ENCODE measurements around the gene RPS15.

The RPS15 gene

DNA sequence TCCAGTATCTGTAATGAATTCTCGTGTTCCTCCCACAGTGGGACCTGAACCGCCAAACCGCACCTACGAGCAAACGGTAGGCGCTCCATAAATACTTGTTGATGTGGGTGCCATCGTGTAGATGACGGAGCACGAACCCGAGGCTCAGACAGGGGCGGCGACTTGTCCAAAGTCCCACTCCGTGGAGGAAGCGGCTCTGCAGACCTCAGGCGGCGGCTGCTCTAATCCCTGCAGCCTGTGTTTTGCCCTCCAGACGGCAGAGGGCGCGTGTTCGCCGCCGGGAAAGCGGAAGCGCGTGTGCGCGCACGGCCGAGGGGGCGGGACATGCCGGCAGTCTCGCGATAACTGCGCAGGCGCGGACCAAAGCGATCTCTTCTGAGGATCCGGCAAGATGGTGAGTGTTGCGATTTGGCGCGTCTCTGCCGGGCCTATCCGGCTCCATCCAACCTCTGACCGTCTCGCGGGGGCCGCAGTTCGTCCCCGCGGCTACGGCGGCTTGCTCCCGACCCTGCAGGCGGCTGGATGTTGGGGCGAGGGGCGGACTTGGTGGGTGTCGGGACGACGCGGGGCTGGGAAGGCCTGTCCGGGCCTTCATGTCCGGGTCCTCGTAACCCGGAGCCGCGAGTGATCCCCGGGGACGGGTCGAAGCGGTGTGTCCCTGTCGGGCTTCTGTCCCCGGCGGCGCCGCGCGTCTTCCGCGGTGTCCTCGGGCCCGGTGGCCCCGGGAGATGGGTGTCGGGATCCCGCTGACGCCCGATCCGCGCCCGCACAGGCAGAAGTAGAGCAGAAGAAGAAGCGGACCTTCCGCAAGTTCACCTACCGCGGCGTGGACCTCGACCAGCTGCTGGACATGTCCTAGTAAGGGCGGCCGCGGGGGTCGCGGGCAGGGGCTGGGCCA lies at the start of gene RPS15:
TSS of gene RPS15 (plus strand) at position 362 of the 898 bp plus-strand sequence. CDS start at position 392, 30 bp downstream.
- peaks cover 17% of the 10 kb centered on the region for H3K4me1 Mint-ChIP-seq
- H3K27ac Mint-ChIP-seq = peak within 1 kb of the TSS; percentile 100
- H3K27me3 Mint-ChIP-seq = no peaks in the 10 kb centered on the region
- no peaks in the 10 kb centered on the region for H3K9me3 Mint-ChIP-seq
- peaks cover 17% of the 10 kb centered on the region for H3K36me3 Mint-ChIP-seq
- H3K4me3 Mint-ChIP-seq = peak within 1 kb of the TSS; percentile 97

GRCh38 chr19:1388637-1389026 lies 49.6 kb upstream of the RPS15 start:
- H3K9me3 Mint-ChIP-seq = no peaks in the 10 kb centered on the region
- no peak overlapping the region for H3K4me3 Mint-ChIP-seq
- H3K27ac Mint-ChIP-seq = no peak overlapping the region
- peaks cover 4% of the 10 kb centered on the region for H3K36me3 Mint-ChIP-seq
- peaks cover 20% of the 10 kb centered on the region for H3K4me1 Mint-ChIP-seq
- H3K27me3 Mint-ChIP-seq = no peaks in the 10 kb centered on the region

- no peaks in the 10 kb centered on the region for H3K27me3 Mint-ChIP-seq
- H3K4me1 Mint-ChIP-seq = peaks cover 19% of the 10 kb centered on the region
- peaks cover 3% of the 10 kb centered on the region for H3K36me3 Mint-ChIP-seq
- no peak overlapping the region for H3K27ac Mint-ChIP-seq
- no peak overlapping the region for H3K4me3 Mint-ChIP-seq
- no peaks in the 10 kb centered on the region for H3K9me3 Mint-ChIP-seq
Observed at GRCh38 chr19:1389033-1389940, 48.9 kb upstream of the RPS15 start.

GRCh38 chr19:1390890-1391423 lies 47.2 kb upstream of the RPS15 start:
- Mint-ChIP-seq H3K27ac (no peak overlapping the region), H3K4me3 (no peak overlapping the region), H3K27me3 (no peaks in the 10 kb centered on the region), H3K9me3 (no peaks in the 10 kb centered on the region), H3K4me1 (peaks cover 14% of the 10 kb centered on the region), H3K36me3 (peaks cover 3% of the 10 kb centered on the region)

- Mint-ChIP-seq H3K27ac (no peak overlapping the region), H3K36me3 (peaks cover 3% of the 10 kb centered on the region), H3K9me3 (no peaks in the 10 kb centered on the region), H3K27me3 (no peaks in the 10 kb centered on the region), H3K4me3 (no peak overlapping the region), H3K4me1 (peaks cover 9% of the 10 kb centered on the region)
Observed at GRCh38 chr19:1392407-1392806, 45.8 kb upstream of the RPS15 start.

DNA sequence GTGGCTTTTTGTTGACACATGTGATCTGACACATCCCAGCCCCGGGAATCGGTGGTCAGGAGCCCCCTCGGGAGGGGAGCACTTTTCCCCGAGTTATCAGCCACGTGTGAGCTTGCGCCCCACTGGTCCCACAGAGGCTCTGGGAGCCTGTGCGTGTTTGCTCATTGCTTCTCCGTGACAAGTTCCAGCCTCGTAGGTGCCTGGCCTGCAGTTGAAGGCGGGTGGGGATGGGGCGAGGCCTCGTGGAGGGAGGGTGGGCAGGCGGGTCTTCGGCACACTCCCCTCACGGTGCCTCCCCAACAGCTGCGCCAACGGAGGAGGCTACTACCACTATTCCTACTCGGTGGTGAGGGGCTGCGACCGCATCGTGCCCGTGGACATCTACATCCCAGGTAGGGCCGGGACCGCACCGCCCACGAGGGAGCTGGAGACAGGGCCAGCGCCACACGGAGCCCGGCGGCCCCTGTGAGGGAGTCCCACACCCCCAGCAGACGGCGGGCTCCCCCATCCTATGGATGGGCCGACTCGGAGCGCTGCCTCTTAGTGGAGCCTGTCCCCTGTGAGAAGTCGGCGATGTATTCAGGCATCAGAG lies 45.2 kb upstream of the RPS15 start:
- Mint-ChIP-seq H3K4me1 (peaks cover 9% of the 10 kb centered on the region), H3K27ac (no peak overlapping the region), H3K36me3 (peaks cover 3% of the 10 kb centered on the region), H3K4me3 (no peak overlapping the region), H3K27me3 (no peaks in the 10 kb centered on the region), H3K9me3 (no peaks in the 10 kb centered on the region)

DNA sequence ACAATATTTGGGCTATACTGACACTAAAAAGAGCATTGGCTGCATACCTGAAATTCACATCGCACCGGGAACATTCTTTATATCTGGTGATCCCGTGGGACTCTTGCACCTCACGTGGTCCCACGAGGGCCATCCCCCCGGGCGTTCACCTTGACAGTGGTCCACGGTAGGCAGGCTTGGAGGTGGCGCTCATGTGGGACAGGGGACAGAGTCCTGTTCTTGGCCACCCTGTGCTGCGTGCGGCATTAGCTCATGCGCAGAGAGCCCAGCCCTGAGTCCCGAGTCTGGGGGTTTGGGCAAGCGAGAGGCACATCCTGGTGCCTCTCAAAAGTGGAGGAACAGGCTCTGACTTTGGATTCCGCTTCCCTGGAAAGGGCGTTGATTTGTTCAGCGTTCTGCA lies 44.4 kb upstream of the RPS15 start:
- Mint-ChIP-seq H3K4me3 (no peak overlapping the region), H3K4me1 (peaks cover 8% of the 10 kb centered on the region), H3K9me3 (no peaks in the 10 kb centered on the region), H3K36me3 (peaks cover 1% of the 10 kb centered on the region), H3K27ac (no peak overlapping the region), H3K27me3 (no peaks in the 10 kb centered on the region)

- peaks cover 5% of the 10 kb centered on the region for H3K4me1 Mint-ChIP-seq
- H3K36me3 Mint-ChIP-seq = peaks cover 1% of the 10 kb centered on the region
- no peak overlapping the region for H3K4me3 Mint-ChIP-seq
- H3K27me3 Mint-ChIP-seq = no peaks in the 10 kb centered on the region
- H3K27ac Mint-ChIP-seq = peak overlapping the region; percentile 35
- no peaks in the 10 kb centered on the region for H3K9me3 Mint-ChIP-seq
Observed at GRCh38 chr19:1394252-1395193, 43.7 kb upstream of the RPS15 start.

DNA sequence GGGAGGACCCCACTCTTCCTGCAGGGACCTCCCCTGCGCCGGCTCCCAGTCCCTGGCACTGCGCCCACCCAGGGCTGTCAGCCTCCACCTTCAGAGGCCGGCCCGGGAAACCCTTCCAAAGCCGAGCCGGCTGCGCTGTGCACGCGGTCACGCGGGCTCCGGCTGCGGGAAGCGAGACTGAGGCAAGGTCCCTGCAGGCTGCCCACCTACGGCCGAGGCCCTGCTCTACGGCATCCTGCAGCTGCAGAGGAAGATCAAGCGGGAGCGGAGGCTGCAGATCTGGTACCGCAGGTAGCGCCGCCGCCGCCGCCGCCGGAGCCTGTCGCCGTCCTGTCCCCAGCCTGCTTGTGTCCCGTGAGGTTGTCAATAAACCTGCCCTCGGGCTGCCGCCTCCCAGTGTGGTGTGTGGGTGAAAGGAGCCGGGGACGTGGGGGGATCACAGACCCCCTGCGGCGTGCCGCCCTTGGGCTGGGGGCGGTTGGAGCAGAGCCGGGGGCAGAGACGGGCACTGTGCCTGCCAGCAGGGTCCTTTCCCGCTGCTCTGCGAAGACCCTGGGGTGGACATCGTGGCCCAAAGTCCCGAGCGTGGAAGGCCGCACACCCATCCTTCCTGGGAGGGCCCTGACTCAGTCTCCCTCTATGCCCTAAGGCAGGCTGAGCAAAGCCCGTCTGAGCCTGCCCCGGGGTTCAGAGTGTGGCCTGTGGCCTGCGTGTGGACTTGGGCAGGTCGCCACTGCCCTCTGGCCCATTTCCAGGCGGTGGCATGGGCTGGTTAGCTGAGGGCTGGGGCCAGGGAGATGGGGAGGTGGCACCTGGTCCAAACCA lies 42.8 kb upstream of the RPS15 start:
- Mint-ChIP-seq H3K36me3 (peaks cover 1% of the 10 kb centered on the region), H3K27ac (no peak overlapping the region)

DNA sequence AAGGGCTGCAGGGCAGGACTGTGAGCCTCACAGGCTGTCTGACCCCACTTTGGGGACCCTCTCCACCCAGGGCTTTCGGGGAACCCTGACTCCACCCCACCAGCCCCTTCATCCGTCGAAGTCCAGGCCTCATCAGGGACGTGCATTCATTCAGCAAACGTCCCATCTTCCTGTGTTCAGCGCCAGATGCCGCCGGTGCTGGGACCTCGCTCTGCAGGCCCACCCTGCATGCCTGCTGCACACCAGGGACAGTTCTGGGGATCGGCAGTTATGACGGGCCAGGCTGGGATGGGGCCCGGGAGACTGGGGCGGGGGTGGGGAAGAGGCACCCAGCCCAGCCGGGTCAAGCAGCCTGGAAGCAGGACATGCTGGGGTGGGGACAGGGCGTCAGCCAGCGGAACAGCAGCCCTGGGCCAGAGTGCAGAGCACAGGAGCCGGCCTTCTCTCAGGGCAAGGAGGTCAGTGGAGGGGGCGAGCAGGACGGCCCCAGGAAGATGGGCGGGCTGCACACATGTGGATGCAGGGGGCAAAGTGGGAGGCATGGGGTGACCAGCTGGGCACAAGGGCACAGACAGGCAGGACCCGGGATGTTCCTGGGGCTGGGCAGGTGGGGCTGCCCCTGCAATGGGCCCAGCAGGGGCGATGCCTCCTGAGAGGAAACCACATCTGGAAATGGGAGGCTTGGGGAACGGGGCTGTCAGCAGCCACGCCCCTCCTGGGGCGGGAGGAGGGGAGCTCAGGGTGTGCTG lies 42.0 kb upstream of the RPS15 start:
- no peak overlapping the region for H3K27ac Mint-ChIP-seq
- no peak overlapping the region for H3K4me3 Mint-ChIP-seq
- no peaks in the 10 kb centered on the region for H3K9me3 Mint-ChIP-seq
- H3K36me3 Mint-ChIP-seq = peaks cover 1% of the 10 kb centered on the region
- H3K27me3 Mint-ChIP-seq = no peaks in the 10 kb centered on the region
- peaks cover 9% of the 10 kb centered on the region for H3K4me1 Mint-ChIP-seq

More for the DNA sequence above, 42.8 kb upstream of the RPS15 start:
- H3K4me1 Mint-ChIP-seq = peaks cover 9% of the 10 kb centered on the region
- no peaks in the 10 kb centered on the region for H3K27me3 Mint-ChIP-seq
- no peaks in the 10 kb centered on the region for H3K9me3 Mint-ChIP-seq
- H3K4me3 Mint-ChIP-seq = no peak overlapping the region

DNA sequence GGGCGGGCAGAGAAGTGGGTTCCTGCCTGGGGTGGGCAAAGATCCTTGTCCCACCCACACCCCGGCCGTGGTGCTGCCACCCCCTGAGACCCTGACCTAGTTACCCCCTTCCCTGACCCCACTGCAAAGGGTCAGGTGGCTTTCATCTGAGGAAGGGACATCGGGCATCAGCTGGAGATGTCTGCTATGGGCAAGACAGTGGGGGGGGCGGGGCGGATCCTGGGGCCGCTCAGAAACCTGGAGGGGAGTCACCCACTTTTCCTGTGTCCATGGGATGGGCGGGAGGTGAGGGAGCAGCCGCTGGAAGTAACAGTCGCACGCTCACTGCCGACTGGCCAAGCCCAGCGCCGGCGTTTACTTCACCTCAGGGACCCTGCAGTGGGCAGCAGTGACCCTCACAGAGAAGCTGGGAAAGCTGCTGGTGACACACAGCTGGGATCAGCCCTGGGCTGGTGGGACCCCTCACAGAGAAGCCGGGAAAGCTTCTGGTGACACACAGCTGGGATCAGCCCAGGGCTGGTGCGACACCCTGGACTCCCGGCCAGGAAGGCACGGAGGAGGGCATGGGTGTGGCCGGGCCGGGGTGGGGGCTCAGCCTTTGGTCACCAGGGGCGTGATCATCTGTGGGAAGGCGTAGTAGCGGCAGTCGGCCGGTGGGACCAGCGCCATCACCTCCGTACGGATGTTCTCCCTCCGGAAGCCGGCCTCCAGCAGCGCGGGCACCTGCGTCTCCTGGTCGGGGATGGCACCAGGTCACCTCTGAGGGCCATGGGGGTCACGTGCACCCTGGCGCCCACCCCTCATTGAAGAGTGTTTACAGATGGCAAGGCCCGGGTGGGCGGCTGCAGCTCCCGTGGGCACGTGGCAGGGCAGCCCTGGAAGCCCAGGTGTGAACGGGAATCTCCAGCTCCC lies 41.2 kb upstream of the RPS15 start:
- no peaks in the 10 kb centered on the region for H3K9me3 Mint-ChIP-seq
- no peak overlapping the region for H3K27ac Mint-ChIP-seq
- H3K4me3 Mint-ChIP-seq = no peak overlapping the region
- H3K27me3 Mint-ChIP-seq = no peaks in the 10 kb centered on the region
- peaks cover 1% of the 10 kb centered on the region for H3K36me3 Mint-ChIP-seq
- H3K4me1 Mint-ChIP-seq = peaks cover 9% of the 10 kb centered on the region

GRCh38 chr19:1397838-1398237 lies 40.4 kb upstream of the RPS15 start:
- no peaks in the 10 kb centered on the region for H3K9me3 Mint-ChIP-seq
- no peak overlapping the region for H3K27ac Mint-ChIP-seq
- no peaks in the 10 kb centered on the region for H3K27me3 Mint-ChIP-seq

More at GRCh38 chr19:1397838-1398237, 40.4 kb upstream of the RPS15 start:
- no peak overlapping the region for H3K4me3 Mint-ChIP-seq
- H3K4me1 Mint-ChIP-seq = peaks cover 14% of the 10 kb centered on the region
- no peaks in the 10 kb centered on the region for H3K36me3 Mint-ChIP-seq
